H1 (cell line): ENCODE data around the gene COLEC12. TPM values are rescaled to one million over a fixed set of nuclear protein-coding genes. Genes with fewer than 3 reads are reported as not detected.

ENCODE experiments used
- EP300 ChIP-seq, 2 experiments: IDR thresholded peaks; 1 replicate in 1 of 2; 2 replicates in 1 of 2; pipeline ENCODE4 v1.6.1; 2011 to 2012; ENCODE audit warnings: low read depth in 2 of 2, low read length in 2 of 2, mild to moderate bottlenecking in 2 of 2, borderline replicate concordance in 1 of 2, inconsistent platforms in 1 of 2, moderate library complexity in 1 of 2
- HDAC6 ChIP-seq: IDR thresholded peaks from one replicate; pipeline ENCODE4 v1.7.1; 2012; ENCODE audit warnings: low read depth, mild to moderate bottlenecking, inconsistent platforms, low read length, moderate library complexity
- JUND ChIP-seq: IDR thresholded peaks from 2 replicates; pipeline ENCODE4 v1.6.1; 2011; ENCODE audit warnings: mild to moderate bottlenecking, improper control_type of control experiment, low read length
- SP4 ChIP-seq: IDR thresholded peaks from 2 replicates; pipeline ENCODE4 v1.6.1; 2012; ENCODE audit warnings: low read length, inconsistent platforms
- TAF1 ChIP-seq: IDR thresholded peaks from 2 replicates; pipeline ENCODE4 v1.6.1; 2011; ENCODE audit warnings: mild to moderate bottlenecking, low read depth, low read length
- TAF7 ChIP-seq: optimal IDR thresholded peaks from 2 replicates; pipeline ENCODE3; 2011; ENCODE audit warnings: low read depth, mild to moderate bottlenecking, inconsistent platforms, low read length, moderate library complexity, borderline replicate concordance
- polyA plus RNA-seq, 7 experiments: library from polyadenylated mRNA; depleted of rRNA in 3 of 7; stranded (reverse) in 5 of 7; unstranded in 2 of 7; fragments of >200 nt in 5 of 7; fragments of 200-250 nt in 2 of 7; gene quantifications; 1 replicate in 5 of 7; 2 replicates in 1 of 7; 4 replicates in 1 of 7; pipeline versions ENCODE4 v1.2.1 to v1.2.3, GENCODE V29; 2011 to 2013; ENCODE audit warnings: missing spikeins in 2 of 7, mixed read lengths in 2 of 7
- total RNA-seq: library from RNA; stranded (reverse); fragmentation: NEBNext Ultra II Directional; extraction: Animal tissue kit (Norgen Biotek cat#: 25700); gene quantifications from 2 replicates; pipeline ENCODE4 v1.2.1, GENCODE V29; 2021
- TF ChIP-seq, protein P1 (sequence below): IDR thresholded peaks from 2 replicates; pipeline ENCODE4 v1.6.1; 2011; ENCODE audit warnings: low read length, improper control_type of control experiment

Gene COLEC12
- total and polyA plus RNA-seq, 2 of the 8 experiments (the other 6 are each of a cell fraction or from before 2014, with no cell fraction given), result 0.44 to 2.3 TPM

DNA sequence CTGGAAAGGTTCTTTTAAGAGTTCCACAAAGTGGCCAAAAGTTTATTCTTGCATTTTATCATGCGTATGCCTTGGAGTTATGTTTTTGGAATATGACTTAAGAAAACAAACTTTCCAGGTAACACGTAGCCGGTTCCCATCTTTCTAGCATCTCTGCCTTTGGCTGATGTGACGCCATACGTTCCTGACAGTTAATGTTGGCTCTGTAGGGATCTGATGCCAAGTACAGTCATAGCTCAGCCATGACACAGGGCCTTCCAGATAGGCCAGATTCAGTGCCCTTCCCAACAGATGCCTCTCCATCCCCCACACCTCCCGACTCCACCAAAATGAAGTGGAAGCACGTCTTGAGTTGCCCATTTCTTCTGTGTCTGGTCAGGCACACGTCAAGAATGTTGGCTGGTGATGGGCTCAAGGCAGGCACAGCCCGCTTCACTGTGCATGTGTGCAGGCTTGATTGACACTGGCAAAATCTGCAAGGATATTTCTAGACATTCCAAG is 181.7 kb downstream of the COLEC12 start (continued):
- TF ChIP-seq TAF1 (no peak), EP300 (IDR thresholded peaks at IDR 0.05; ENCODE audit: borderline replicate concordance in 1 of 2, low read depth in 2 of 2, low read length in 2 of 2) (no peak), JUND (no peak), HDAC6 (no peak), SP4 (no peak), TAF7 (no peak)
- TF ChIP-seq, protein P1, sequence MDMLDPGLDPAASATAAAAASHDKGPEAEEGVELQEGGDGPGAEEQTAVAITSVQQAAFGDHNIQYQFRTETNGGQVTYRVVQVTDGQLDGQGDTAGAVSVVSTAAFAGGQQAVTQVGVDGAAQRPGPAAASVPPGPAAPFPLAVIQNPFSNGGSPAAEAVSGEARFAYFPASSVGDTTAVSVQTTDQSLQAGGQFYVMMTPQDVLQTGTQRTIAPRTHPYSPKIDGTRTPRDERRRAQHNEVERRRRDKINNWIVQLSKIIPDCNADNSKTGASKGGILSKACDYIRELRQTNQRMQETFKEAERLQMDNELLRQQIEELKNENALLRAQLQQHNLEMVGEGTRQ, result no peak
